Type B pancreatic cell (in vitro differentiated cells): ENCODE results near the gene GPAT2. TPM values are rescaled to one million over a fixed set of nuclear protein-coding genes. Genes with fewer than 3 reads are reported as not detected.

Source experiments
- total RNA-seq: library from RNA; stranded (reverse); gene quantifications from 2 replicates; pipeline ENCODE4 v1.2.1, GENCODE V29; 2021; ENCODE audit warnings: low replicate concordance

Gene GPAT2
- total RNA-seq, 1 donor from 2014 or later, result 0.39 TPM

Other genes starting within 250 kb of the GPAT2 start
- 10.8 and 47.0 TPM in 2 replicates for gene ANKRD36C, start 43.1 kb downstream of the GPAT2 start, total RNA-seq
- 2.4 and 13.9 TPM in 2 replicates for gene ADRA2B, start 81.7 kb upstream of the GPAT2 start, total RNA-seq
- 0.93 TPM in 1 of 2 replicates, not detected in the other for gene ASTL, start 103.6 kb upstream of the GPAT2 start, total RNA-seq
- gene DUSP2, start 110.5 kb upstream of the GPAT2 start, total RNA-seq, result 4.3 and 4.5 TPM in 2 replicates
- 133 and 146 TPM in 2 replicates for gene STARD7, start 173.9 kb upstream of the GPAT2 start, total RNA-seq
- gene TMEM127, start 231.1 kb upstream of the GPAT2 start, total RNA-seq, result 40.5 and 58.3 TPM in 2 replicates
- gene CIAO1, start 231.3 kb upstream of the GPAT2 start, total RNA-seq, result 68.9 and 69.7 TPM in 2 replicates